Activated CD4-positive, alpha-beta T cell treated with anti-CD3 and anti-CD28 coated beads, Interleukin-2, amount 50 U/mL, for 48 hours (primary cell): ENCODE data around the gene ALDH1A2.
"Not testable (repeated sequence)": the region's sequence is repeated elsewhere in the genome, so short reads cannot be mapped to it uniquely, and the experiment has no call there.

ENCODE experiments used
- DNase-seq, 2 experiments: peaks; one replicate each; pipeline ENCODE4 v3.0.0-alpha.2; 2020

Gene ALDH1A2

DNA sequence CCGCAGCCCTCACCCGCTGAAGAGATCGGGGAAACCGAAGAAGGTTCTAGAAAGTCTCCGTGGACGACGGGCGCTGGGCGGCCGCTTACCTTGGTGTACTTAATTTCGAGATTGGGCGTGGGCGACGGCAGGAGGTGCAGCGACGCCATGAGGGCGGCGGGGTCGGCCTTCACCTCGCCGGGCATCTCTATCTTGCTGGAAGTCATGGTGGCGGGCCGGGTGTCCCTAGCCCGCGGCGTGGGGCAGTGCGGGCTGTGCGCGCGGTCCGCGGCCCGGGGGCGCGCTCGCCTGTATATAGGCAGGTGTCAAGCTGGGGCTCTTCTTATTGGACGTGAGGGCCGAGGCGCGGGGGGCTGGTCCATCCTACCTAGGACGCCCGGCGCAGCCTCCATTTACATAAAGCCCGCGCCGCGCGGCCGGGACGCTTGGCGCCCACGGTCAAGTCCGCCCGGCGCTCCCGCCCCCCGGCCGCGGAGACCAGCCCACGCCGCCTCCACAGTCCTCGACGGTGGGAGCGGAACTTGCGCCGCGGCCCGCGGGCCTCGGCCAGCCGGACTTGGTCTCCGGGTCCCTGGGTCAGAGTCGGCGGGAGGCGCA, at the start of gene ALDH1A2:
ALDH1A2 (minus strand) TSS at position 267 of the 597 bp plus-strand sequence; CDS start at position 206, 61 bp downstream.
- DNase-seq = peak in 1 of 2 experiments; percentile 6

DNA sequence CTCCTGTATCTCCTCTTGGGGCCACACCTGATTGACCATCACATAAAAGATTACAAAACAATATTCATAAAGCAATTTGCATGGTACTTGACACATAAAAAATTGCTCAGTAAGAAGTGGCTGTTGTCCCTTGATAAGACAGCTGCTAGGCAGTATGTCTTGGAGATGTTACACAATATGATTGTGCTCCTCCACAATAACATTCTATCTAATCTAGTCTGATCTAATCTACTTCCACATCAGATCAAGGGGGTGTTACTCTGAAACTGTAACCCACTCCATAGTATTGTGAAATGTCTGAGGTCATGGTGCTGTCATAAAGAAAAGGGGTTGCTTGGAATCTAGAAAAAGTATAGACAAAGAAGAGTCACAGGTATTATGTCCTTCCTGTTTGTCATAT, 49.3 kb upstream of the ALDH1A2 start:
- DNase-seq = no peak

DNA sequence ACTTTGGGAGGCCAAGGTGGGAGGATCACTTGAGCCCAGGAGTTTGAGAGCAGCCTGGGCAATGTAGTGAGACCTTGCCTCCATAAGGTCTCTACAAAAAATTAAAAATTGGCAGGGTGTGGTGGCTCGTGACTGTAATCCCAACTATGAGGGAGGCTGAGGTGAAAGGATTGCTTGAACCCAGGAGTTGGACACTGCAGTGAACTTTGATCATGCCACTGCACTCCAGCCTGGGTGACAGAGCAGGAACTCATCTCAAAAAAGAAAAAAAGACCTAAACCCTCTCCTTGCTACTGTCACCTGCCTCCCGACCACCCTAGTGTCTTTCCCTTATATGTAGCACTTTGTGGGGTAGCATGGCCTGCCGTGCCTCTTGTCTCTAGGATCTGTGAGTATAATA, 48.9 kb upstream of the ALDH1A2 start:
- DNase-seq = no peak

DNA sequence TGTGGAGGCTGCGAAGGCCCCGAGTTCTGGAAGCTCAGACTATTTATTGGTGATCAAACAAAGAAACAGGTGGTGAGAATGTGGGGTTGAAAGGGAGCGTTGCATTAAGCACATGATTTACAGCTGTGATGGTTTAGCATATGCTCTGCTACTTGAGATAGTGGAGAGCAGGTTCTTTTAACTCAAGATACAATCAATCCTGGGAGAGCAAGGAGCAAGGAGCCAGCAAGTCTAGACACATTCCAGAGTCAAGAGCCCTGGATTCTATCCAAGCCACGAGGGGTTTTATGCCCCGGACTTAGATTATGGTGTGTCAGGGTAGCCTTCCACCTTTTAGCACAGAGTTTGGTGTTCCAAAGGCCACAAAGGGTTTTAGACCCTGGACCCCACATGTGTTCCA, 47.8 kb upstream of the ALDH1A2 start:
- DNase-seq = not testable (repeated sequence)

DNA sequence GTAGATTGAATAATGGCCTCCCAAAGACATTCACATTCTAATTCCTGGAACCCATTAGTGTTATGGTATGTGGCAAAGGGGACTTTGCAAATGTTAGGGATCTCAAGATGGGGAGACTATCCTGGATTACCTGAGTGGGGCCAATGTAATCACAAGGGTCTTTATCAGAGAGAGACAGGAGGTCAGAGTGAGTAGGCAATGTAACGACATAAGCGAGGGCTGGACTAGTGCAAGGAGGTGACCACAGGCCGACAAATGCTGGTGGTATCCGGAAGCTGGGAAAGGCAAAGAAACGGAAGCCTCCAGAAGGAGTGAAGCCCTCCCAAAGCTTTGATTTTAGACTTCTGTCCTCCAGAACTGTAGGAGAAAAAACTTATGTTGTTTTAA, 46.2 kb upstream of the ALDH1A2 start:
- DNase-seq = no peak

DNA sequence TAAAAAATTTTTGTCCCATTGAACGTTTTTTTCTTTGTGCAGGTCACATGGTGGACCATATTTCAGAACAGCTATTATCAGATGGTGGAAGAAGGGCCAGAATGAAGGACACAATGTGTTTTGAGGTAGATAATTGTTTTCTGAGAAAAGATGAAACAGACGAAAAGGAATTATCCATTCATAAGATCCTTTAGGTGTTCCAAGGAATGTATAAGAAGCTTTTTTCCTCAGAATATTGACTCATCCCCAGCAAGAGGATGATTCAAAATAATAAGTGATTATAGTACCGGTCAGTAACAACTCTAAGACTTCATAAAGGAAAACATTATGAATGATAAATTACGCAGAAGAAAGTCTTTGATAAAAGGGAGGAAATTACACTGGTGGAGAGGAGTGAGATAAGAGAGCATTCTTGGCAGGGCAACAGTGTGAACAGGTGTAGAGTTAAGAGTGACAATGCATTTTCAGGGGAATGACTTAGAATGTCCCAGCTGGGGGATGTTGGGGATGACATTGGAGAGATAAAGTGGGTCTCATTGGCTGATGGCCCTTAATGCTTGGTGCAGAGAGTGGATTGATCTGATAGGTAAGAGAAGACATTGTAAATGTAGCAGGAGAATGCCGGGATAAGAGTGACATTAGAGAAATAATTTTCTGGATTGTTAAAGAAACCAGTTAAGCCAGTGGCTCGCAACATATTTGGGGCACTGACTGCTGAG, 45.6 kb upstream of the ALDH1A2 start:
- no peak for DNase-seq

DNA sequence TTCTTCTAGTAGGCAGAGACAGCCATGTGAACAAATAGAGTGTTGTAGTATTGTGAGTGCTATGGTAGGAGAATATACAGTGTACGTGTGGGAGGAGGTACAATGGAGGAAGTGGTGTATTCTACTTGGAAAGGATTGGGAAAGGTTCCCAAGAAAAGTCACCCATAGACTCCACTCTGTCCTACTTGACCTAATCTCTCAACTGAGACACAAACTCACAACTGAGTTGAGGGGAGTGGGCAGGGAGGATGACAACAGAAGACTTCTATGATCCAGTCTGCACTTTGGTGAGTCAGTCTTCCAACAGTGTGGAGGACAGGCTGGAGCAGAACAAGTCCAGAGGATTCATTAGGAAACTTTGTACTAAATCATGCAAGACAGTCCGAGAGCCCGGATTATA, 43.9 kb upstream of the ALDH1A2 start:
- no peak for DNase-seq

DNA sequence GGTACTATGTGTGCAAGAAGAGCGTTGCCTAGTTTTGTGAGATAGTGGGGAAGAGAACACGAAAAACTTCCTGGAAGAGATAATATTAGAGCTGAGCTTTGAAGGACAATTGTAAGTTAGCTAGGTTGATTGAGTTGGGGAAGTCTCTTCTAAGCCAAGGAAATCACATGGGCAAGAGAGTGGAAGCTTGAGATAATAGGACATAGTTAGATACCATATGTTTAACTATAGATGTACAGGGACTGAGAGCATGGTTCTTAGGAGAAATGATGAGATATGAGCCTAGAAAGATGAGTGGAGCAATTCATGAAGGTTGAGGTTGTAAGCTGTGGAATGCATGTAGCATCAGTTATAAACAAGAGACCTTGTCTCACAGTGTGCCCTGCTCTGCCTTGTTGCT, 42.6 kb upstream of the ALDH1A2 start:
- DNase-seq = no peak

DNA sequence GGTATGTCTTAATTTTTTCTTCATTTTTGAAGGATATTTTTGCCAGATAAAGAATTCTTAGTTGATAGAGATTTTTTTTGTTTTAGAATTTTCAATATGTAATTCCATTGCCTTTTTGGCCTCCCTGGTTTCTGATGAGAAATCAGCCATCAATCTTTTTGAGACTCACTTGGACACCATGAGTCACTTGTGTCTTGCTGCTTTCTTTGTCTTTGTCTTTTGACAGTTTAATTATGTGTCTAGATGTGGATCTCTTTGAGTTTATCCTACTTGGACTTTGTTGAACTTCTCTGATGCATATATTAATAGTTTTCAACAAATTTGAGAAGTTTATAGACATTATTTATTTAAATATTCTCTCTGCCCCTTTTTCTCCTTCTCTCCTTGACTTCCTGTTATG, 38.0 kb upstream of the ALDH1A2 start:
- no peak for DNase-seq

DNA sequence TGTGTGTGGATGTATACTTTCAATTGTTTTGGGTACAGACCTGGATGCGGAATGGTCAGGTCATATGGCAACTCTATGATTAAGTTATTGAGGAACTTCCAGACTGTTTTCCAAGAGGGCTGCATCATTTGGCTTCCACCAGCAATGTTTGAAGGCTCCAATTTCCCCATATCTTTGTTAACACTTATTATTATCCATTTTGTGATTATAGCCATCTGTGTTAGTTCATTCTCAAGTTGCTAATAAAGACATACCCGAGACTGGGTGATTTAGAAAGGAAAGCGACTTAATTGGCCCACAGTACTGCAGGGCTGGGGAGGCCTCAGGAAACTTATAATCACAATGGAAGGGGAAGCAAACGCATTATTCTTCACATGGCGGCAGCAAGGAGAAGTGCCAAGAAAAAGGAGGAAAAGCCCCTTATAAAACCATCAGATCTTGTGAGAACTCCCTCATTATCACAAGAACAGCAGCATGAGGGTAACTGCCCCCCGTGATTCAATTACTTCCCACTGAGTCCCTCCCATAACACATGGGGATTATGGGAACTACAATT, 31.1 kb upstream of the ALDH1A2 start:
- DNase-seq = no peak

DNA sequence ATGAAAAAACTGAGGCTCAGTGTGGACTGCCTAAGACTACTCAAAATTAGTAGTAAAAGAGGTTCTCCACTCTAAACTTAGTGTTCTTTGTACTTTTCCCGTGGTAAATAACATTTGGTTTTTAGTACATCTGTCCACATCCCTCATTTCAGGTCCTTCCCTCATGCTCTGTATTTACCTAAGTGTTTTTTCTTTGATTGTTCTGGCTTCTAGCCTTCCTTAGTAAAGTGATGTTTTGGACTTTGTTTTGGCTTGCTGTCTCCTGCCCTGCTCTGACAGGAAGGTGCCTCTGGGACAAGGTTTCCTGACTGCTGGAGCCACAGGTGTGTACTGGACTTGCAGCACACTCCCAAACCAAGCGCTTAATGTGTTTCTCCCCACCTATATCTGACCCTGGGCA, 29.9 kb upstream of the ALDH1A2 start:
- no peak for DNase-seq

DNA sequence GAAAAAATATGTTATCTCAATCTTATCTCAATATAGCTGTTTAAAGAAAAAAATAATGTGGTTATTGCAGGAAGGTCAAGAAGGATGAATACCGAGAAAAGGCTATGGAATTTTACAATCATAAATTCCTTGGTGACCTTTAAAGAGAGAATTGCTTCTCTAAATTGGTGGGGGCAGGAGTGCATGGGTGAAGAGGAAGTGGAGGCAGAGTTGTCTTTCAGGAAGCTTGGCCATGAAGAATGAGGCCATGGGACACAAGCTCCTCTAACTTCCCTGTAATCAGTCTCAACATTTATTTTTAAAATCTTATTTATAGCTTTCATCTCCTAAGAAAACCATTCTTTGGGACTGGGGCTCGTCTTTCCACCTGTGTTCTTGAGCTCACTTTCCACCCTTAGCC, 22.4 kb upstream of the ALDH1A2 start:
- no peak for DNase-seq

DNA sequence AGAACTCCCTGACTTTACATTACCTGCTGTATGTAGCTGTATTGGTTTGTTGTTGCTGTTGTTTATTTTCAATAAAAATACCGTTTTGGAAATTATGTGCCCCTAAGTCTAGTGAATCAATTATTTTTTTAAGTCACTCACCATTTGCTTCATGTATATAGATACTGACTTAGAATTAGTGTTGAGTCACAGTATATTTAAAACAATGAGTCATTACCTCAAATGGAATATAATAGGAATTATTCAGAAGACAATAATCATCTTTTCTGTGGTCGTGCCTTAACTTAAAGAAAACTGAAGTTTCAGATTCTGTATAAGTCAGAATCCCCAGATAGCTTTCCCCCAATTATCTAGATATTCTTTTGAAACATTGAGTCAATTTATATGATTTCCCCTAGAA, 21.0 kb upstream of the ALDH1A2 start:
- no peak for DNase-seq

DNA sequence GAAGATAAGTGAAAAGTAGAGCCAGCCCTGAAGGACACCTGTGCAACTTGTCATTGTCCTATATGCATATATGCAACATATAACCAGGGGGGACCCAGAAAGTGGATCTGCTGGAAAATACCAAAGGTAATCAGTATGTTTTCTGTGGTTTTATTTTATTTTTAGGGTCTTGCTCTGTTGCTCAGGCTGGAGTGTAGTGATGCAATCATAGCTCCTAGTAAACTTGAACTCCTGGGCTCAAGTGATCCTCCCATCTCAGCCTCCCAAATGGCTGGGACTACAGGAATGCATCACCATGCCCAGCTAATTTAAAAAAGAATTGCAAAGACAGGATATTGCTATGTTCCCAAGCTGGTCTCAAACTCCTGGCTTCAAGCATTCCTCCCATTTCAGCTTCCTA, 18.0 kb upstream of the ALDH1A2 start:
- no peak for DNase-seq

DNA sequence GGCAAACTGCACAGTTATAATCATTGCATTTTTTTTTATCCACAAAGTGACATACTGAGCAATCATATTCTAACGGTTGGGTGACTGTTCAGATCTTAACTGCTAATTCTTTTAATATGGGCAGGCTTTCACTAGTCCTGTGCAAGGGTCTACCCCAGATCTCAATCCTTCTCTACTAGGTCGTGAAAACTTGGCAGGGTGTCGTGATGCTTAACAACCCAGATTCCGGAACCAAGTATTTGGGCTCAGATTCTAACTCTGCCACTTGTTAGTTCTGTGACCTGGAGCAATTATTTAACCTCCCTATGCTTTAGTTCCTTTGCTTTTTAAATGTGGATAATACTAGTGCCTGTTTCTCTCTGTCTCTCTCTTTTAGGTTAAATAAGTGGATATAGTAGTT, 16.4 kb upstream of the ALDH1A2 start:
- DNase-seq = no peak

DNA sequence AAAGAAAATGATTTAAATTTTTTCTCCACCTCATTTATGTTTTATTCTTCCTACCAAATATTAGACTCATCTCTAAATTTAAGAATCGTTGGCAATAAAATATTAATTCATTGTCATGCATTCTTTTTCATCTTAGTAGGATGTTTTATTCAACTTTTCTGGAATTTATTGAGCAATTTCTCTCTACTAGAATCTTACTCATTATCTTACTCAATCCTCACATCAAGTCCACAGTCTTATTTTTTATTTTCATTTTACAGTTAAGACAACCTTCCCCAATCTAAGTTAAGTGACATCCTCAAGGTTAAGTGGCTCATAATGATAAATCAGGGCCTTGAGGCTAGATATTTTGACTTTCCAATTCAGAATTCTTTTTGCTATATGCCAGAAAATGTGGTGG, 15.9 kb upstream of the ALDH1A2 start:
- DNase-seq = no peak

DNA sequence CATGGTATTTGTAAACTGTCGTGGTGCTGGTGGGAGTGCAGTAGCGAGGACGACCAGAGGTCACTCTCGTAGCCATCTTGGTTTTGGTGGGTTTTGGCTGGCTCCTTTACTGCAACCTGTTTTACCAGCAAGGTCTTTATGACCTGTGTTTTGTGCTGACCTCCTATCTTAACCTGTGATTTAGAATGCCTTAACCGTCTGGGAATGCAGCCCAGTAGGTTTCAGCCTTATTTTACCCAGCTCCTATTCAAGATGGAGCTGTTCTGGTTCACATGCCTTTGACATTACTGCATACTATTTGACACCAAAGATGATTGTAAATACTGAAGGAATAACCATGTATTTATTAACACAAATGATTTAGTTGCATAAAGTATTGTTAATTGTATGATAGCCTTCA, 15.4 kb upstream of the ALDH1A2 start:
- not testable (repeated sequence) for DNase-seq

DNA sequence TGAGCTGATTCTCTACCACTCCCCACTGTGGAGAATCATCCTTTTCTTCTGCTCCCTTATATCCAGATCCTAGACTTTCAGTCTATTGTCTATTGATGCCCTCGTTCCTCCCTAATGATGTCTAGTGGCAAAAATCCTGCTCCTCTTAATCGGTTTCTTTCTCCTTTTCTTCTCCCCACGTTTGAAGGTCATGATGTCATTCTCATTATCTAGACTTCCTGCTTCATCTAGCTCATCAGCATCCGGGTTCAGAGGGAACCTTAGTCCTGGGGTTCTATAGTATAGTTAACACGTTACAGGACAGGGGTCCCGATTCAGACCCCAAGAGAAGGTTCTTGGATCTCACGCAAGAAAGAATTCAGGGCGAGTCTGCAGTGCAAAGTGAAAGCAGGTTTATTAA, 14.9 kb upstream of the ALDH1A2 start:
- no peak for DNase-seq

DNA sequence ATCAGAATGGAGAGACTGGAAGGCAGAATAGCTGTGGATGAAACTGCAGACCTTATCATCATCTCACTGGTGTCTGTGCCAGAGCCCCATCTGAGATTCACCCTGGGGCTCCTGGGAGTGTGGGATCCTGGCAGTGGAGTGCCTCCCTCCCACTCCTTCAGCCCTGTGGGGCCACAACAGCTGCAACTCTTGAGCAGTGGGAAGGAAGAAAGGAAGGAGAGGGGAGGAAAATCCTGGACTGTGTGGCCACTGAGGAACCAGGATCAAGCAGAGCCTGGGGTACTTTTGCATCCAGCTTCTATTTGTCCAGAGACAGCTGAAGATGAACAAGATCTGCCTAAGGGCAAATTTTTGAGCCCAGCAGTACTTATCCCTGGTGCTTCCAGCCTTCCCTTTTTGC, 13.1 kb upstream of the ALDH1A2 start:
- DNase-seq = no peak

DNA sequence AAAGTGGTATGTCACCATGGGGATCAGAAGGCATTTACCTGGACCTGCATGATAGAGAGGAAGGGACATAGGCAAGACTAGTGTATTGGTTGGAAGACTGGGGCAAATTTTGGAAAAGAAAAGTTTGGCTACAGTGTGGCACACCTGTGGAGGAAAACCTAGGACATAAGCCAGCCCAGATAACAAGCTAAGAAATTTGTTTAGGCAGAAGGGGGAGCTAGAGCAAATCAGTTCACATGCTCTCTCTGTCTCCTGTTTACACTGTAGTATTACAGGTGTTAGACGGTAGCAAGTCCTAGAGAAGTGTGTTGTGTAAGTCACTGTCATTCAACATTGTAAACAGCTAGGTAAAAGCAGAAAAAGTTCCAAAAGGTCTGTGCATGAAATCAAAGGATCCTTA, 11.9 kb upstream of the ALDH1A2 start:
- DNase-seq = no peak

DNA sequence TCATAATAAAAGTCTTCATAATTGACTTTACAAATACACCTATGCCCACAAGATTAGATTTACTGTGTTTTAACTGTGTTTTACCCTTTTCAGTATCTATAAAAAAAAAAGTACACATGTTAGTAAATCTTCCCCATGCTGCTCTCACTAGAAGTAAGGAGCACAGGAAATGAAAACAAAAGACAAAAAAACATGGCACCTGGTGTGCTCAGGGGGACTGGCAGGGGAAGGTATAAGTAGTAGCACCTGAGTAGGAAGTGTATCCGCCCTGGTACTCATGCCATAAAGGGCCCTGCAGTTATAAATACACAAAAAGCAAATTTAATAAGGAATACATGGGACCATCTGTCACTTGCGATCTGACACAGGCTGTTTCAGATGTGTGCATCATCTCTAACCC, 8.9 kb upstream of the ALDH1A2 start:
- DNase-seq = no peak

DNA sequence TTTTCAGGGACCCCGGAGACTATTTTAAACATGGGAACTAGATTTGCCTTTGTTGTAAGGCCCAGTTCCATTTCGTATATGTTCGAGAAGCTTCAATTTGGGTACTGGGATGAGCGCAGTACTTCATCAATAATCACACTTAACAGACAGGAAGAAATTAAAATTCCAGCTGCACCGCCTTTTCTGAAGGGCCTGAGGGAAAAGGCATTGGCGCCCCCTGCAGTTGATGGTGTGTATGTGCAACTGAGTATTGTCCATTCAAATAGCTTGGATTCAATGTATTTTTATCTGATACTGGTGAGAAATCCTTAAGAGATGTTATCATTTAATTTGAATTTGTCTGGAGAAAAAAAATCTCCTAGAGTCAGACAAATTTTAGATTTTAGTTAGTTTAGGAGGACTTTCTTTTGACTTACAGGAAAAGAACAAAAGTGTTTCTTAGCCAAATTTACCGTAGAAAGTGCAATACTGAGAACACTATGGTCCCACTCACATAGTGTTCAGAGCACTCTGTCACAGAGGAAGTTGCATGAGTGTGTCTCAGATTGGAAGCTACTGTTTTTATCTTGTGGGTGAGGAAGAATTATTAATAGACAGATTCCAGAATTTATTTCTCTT, 5.4 kb upstream of the ALDH1A2 start:
- DNase-seq = peak; percentile 54 to 66

DNA sequence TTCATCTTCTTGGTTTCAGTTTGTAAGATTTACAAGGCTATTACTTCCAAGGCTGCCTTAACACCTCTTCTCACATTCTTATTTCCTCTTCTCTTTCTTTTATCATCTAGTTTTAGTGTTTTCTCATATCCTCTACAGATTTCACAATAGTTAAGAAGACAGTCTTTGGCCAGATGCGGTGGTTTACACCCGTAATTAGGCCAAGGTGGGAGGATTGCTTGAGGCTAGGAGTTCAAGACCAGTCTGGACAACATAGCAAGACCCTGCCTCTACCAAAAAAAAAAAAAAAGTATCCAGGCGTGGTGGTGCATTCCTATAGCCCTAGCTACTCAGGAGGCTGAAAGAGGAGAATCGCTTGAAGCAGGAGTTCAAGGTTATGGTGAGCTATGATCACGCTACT, 3.5 kb upstream of the ALDH1A2 start:
- DNase-seq = no peak
